ENCODE results near the gene LTB.
A peak's percentile ranks its signal among the peaks of the same experiment; 100 is the strongest.

The LTB gene

GRCh38 chr6:31546958-31547726 lies 35.1 kb downstream of the LTB start, which contains the start of gene NFKBIL1:
NFKBIL1 (plus strand) TSS chr6:31547608; CDS start chr6:31547695, 87 bp downstream.
- DNase-seq: peak; percentile 75

GRCh38 chr6:31546339-31546957 lies 35.8 kb downstream of the LTB start, which contains the start of gene ATP6V1G2:
ATP6V1G2 (minus strand) TSS chr6:31546608; CDS start chr6:31546559, 49 bp downstream.
- DNase-seq: peak; percentile 74

- DNase-seq: no peak
Measured at GRCh38 chr6:31545291-31545690, 36.9 kb downstream of the LTB start.

GRCh38 chr6:31544676-31545075 lies 37.5 kb downstream of the LTB start:
- DNase-seq: no peak

- no peak for DNase-seq
Measured at GRCh38 chr6:31543639-31544038, 38.6 kb downstream of the LTB start.

- peak; percentile 89 for DNase-seq
Measured at GRCh38 chr6:31541658-31542521, 40.3 kb downstream of the LTB start, which contains the start of gene DDX39B. DDX39B (minus strand) TSS chr6:31542003; CDS start chr6:31540532, 1,471 bp downstream.

GRCh38 chr6:31541059-31541657 lies 41.1 kb downstream of the LTB start:
- peak; percentile 68 for DNase-seq

- DNase-seq: no peak
Measured at GRCh38 chr6:31540640-31541039, 41.6 kb downstream of the LTB start.

- DNase-seq: no peak
Measured at GRCh38 chr6:31538805-31539400, 43.3 kb downstream of the LTB start.

- no peak for DNase-seq
Measured at GRCh38 chr6:31535538-31536324, 46.5 kb downstream of the LTB start.

- no peak for DNase-seq
Measured at GRCh38 chr6:31534521-31535040, 47.6 kb downstream of the LTB start.

GRCh38 chr6:31534011-31534410 lies 48.2 kb downstream of the LTB start:
- no peak for DNase-seq

GRCh38 chr6:31533455-31533841 lies 48.8 kb downstream of the LTB start:
- no peak for DNase-seq

- no peak for DNase-seq
Measured at GRCh38 chr6:31532644-31533454, 49.4 kb downstream of the LTB start.

GRCh38 chr6:31531771-31532643 lies 50.2 kb downstream of the LTB start:
- no peak for DNase-seq

GRCh38 chr6:31531162-31531561 lies 51.1 kb downstream of the LTB start:
- DNase-seq: no peak

GRCh38 chr6:31530659-31531058 lies 51.6 kb downstream of the LTB start:
- DNase-seq: no peak

Measured in T-helper 9 cell (primary cell).